GM13976 (cell line): ENCODE data around the gene OTUD5.
A peak's percentile ranks its signal among the peaks of the same experiment; 100 is the strongest.

Experiments
- DNase-seq: peaks from one replicate; pipeline ENCODE4 v3.0.0; 2012; ENCODE audit warnings: low spot score
- CTCF ChIP-seq: IDR thresholded peaks from 2 replicates; pipeline ENCODE4 v1.5.1; 2012; ENCODE audit warnings: borderline replicate concordance, mild to moderate bottlenecking; ENCODE audit not compliant: insufficient read depth; ENCODE audit errors: extremely low read depth, missing control alignments, control extremely low read depth
- in situ Hi-C: fragments of 300-500 bp; cut with MboI; formaldehyde crosslinking; loops from one replicate; pipeline ENCODE4 v1.12.0; 2022; ENCODE audit warnings: low sequenced_read_pairs, mixed read lengths, inconsistent platforms; ENCODE audit not compliant: unreplicated experiment

OTUD5 gene

GRCh38 chrX:48974574-48974973 is 17.2 kb upstream of the OTUD5 start:
- in situ Hi-C loops = no loop called here
- no peak for DNase-seq

DNA sequence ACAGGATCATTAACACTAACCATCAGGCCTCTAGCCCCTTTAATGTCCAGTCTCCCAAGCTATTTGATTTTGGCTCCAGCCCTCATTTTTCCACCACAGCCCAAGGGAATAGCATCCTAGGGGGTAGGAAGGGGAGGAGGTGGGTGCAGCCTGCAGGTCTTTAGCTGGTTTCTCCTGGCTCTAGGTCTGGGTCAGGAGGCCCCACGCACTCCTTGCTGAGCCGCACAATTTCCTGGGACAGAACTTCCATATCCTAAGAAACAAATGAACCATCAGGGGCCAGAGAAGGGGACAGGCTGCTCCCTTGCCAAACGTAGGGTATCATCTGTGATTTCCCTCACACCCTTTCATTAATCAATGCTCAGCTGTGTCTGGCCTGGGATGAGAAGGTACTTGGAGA is 16.6 kb upstream of the OTUD5 start:
- DNase-seq = no peak
- TF ChIP-seq CTCF = no peak
- in situ Hi-C loops = no loop called here

More at GRCh38 chrX:48974574-48974973, 17.2 kb upstream of the OTUD5 start:
- TF ChIP-seq CTCF = no peak

DNA sequence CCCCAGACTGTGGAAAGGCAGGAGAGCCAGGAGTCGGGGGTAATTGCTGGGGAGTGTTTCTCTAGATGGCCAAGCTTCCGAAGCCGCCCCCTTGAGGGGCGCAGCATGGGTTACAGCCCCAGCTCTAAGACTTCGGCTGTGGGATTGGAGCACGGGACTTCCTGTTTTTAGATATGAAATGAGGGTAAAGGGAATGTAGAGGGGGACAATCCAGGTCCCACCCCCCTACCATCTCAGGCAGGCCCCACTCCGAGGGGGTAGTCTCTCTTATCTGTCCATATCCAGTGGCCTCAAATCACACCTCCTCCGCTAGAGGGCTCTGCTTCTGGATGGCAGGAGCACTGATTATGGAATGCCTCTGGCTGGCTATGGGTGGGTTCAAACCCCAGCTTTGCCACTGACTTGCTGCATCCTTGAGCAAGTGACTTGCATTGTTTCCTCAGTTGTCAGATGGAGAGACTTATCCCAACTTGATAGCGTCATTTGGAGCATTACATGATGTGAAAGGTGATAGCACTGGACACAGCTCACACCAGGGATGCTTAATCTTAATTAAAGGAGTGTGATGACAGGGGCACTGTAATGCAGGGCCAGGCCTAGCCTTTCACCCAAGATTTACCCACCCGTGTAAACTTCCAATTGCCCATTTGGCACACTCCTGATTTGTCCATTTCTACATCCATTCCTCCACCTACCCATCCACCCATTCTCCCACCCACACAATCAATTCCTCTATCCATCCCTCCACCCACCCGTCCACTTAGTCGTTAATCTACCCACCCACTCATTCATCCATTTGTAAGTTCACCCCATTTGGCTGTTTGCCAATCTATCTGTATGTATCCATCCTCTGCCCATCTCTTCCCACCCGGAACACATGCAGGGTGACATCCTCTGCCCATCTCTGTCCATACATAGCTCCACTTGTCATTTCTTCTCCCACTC is 15.1 kb upstream of the OTUD5 start:
- peak; percentile 49 for TF ChIP-seq CTCF
- in situ Hi-C loops = no loop called here
- DNase-seq = peak; percentile 57

DNA sequence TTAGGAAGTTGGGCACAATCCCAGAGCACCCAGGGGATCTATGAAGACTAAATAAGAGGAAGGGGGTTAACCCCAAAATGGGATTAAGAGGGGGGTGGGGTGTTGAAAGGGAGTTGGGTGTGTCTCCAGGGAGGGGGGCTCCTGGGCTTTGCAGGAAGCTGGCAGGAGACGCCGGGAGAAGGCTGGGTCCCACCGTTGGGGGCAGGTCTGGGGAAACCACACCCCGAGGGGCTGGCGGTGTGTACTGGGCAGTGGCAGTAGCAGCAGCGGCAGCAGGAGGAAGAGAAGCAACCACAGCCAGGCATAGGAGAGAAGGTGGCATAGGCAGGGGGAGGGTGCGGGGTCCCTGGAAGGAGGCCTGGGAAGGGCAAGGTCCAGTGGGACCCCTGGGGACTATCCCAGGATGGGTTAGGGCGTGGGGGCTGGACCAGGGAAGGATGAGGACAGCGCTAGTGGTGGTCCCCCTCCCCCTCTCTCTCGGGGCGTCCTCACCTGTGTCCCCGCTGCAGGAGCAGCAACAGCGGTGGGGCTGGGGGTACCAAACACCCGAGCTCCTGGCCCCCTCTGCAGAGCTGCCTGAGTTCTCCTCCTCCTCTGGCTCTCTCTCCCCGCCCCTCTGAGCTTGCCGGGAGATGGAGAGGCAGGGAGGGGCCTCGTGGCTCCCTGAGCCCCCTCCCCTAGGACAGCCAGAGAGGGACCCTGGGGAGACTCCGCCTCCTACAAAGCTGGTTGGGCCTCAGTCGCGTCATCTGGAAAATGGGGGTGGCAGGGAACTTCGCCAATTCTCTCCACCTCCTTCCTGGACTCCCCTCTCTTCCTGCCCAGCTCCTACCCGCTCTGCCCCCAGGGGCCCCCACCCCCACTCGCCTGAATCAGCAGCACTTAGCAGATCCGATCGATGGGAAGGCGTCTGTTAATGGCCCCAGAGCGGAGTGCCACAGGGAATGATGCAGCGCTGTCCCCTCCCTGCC is 14.1 kb upstream of the OTUD5 start, which contains the start of gene KCND1:
TSS of gene KCND1 (minus strand) at position 596 of the 971 bp plus-strand sequence. CDS start 1,573 bp downstream, outside the sequence.
- no peak for DNase-seq
- in situ Hi-C loops = no loop called here
- TF ChIP-seq CTCF = no peak

GRCh38 chrX:48969471-48969870 is 12.1 kb upstream of the OTUD5 start:
- DNase-seq = no peak
- in situ Hi-C loops = no loop called here
- TF ChIP-seq CTCF = no peak

- in situ Hi-C loops = no loop called here
- DNase-seq = no peak
- no peak for TF ChIP-seq CTCF
Observed at GRCh38 chrX:48968377-48968776, 11.0 kb upstream of the OTUD5 start.
